Spleen (tissue), 11 donors: ENCODE measurements around the gene ETV6. TPM values are rescaled to one million over a fixed set of nuclear protein-coding genes. Genes with fewer than 3 reads are reported as not detected.
"Not testable (repeated sequence)": the region's sequence is repeated elsewhere in the genome, so short reads cannot be mapped to it uniquely, and the experiment has no call there.

Source experiments
- DNase-seq: peaks from one replicate; pipeline ENCODE4 v3.0.0-alpha.2; 2020
- H3K27ac ChIP-seq, 8 donors: fragments of 200-600 bp; sonication (generic) in 7 of 8; 1 replicate in 4 of 8; 2 replicates in 4 of 8; pipeline versions ENCODE4 v1.5.0 to v1.8.0; 2016 to 2021; ENCODE audit warnings: inconsistent platforms in 4 of 8, mild to moderate bottlenecking in 4 of 8, moderate library complexity in 1 of 8
- H3K27me3 ChIP-seq, 7 donors: fragments of 200-600 bp; sonication (generic) in 6 of 7; replicated peaks in 1 of 7; 1 replicate in 4 of 7; 2 replicates in 3 of 7; pipeline versions ENCODE4 v1.5.0 to v1.8.0; 2016 to 2021; ENCODE audit warnings: inconsistent platforms in 3 of 7, mild to moderate bottlenecking in 1 of 7
- H3K36me3 ChIP-seq, 6 donors: fragments of 200-600 bp; sonication (generic) in 5 of 6; 1 replicate in 4 of 6; 2 replicates in 2 of 6; pipeline versions ENCODE4 v1.5.0 to v1.8.0; 2016 to 2021; ENCODE audit warnings: inconsistent platforms in 2 of 6
- H3K4me1 ChIP-seq, 6 donors: fragments of 200-600 bp; sonication (generic) in 5 of 6; 1 replicate in 3 of 6; 2 replicates in 3 of 6; pipeline versions ENCODE4 v1.5.0 to v1.8.0; 2016 to 2021; ENCODE audit warnings: inconsistent platforms in 3 of 6
- H3K4me3 ChIP-seq, 8 donors: fragments of 200-600 bp; sonication (generic) in 7 of 8; 1 replicate in 4 of 8; 2 replicates in 4 of 8; pipeline versions ENCODE4 v1.5.0 to v1.8.0; 2016 to 2021; ENCODE audit warnings: inconsistent platforms in 4 of 8, mild to moderate bottlenecking in 4 of 8, moderate library complexity in 2 of 8
- H3K9me3 ChIP-seq, 8 donors: fragments of 200-600 bp; sonication (generic) in 7 of 8; 1 replicate in 4 of 8; 2 replicates in 4 of 8; pipeline versions ENCODE4 v1.5.0 to v1.8.0; 2016 to 2021; ENCODE audit warnings: inconsistent platforms in 4 of 8
- CTCF ChIP-seq, 11 experiments: fragments of 200-600 bp in 7 of 11; fragments of 450-650 bp in 4 of 11; sonication (generic) in 4 of 11; IDR thresholded peaks in 8 of 11; conservative IDR thresholded peaks in 3 of 11; 1 replicate in 7 of 11; 2 replicates in 4 of 11; pipeline versions ENCODE4 v1.4.0 to v1.8.0; 2016 to 2021; ENCODE audit warnings: antibody characterized with exemption in 11 of 11, inconsistent platforms in 4 of 11, mild to moderate bottlenecking in 1 of 11
- POLR2A ChIP-seq, 3 donors: fragments of 450-650 bp; IDR thresholded peaks; one replicate each; pipeline ENCODE4 v1.5.1; 2017; ENCODE audit warnings: antibody characterized with exemption in 3 of 3, mild to moderate bottlenecking in 1 of 3
- POLR2AphosphoS5 ChIP-seq, 3 donors: sonication (generic); formaldehyde crosslinking; IDR thresholded peaks; one replicate each; pipeline ENCODE4 v1.5.1; 2017; ENCODE audit warnings: antibody characterized with exemption in 3 of 3
- WGBS, 5 donors: extraction: QIAGEN DNeasy Blood & Tissue Kit in 3 of 5; methylation state at CpG; one replicate each; pipeline versions ENCODE4 v1.1.5 to v1.1.7; 2013 to 2018; 5-methylcytosine and 5-hydroxymethylcytosine counted together
- intact Hi-C: fragments of 100-400 bp; cut with DNase I; formaldehyde crosslinking; loops from one replicate; pipeline ENCODE4 v1.15.0; 2023; ENCODE audit warnings: low total_unique reads
- polyA plus RNA-seq, 3 donors: library from polyadenylated mRNA; stranded (reverse); fragments of 200-250 nt; gene quantifications; one replicate each; pipeline ENCODE4 v1.2.1, GENCODE V29; 2013
- total RNA-seq, 7 donors: library from RNA; depleted of rRNA in 3 of 7; stranded (reverse); fragments of >200 nt in 3 of 7; fragmentation: NEBNext Ultra II Directional in 4 of 7; extraction: Animal tissue kit (Norgen Biotek cat#: 25700) in 4 of 7; gene quantifications; one replicate each; pipeline versions ENCODE4 v1.1.0 to v1.2.1, GENCODE V29; 2016 to 2021
- donor health status: healthy with polysubstance abuse.
- donor health status: DM: no; HTN: no; CAD: no; lungs with moderate emphysema.
- donor health status: DM: no; HTN: no; CAD: no.
- donor health status: Bipolar disorder and iron deficiency.
- donor health status: healthy.
- donor health status: DM: no; HTN: no; CAD: no.
- donor health status: DM: yes; HTN: yes; CAD: no.

ETV6 gene
- total and polyA plus RNA-seq, 10 donors, result 7.2 to 116 (median 57.8) TPM

DNA sequence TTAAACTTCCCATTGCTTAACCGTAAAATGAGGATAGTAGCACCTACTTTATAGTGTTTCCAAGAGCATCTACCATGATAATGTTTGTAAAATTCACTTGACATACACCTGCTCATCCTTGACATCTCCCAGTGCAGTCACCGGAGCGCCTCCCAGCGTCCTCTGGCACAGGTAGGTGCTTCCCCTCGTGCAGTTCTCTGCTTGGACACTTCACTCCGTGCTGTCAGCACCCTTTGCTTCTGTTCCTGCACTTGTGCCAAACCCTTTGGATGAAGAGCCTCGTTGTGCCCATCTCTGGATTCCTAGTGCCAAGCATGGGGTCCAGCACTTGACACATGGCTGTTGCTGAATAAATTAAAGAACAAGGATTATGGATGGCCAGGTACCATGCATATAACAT, 28.3 kb downstream of the ETV6 start:
- peaks cover 0 to 4% (median 0%) of the 10 kb centered on the region in 8 donors for H3K9me3 ChIP-seq
- 88 to 91% (median 90%) methylated on average over 7 of the region's 7 CpGs for WGBS, 5 donors
- H3K4me1 ChIP-seq, result peaks cover 22 to 87% (median 62%) of the 10 kb centered on the region in 6 donors
- peak overlapping the region in 1 of 8 donors; percentile 16 for H3K27ac ChIP-seq
- no peak overlapping the region for H3K4me3 ChIP-seq
- TF ChIP-seq POLR2AphosphoS5 (IDR thresholded peaks at IDR 0.05), result peak in 1 of 3 donors; percentile 13
- no peak for TF ChIP-seq POLR2A (IDR thresholded peaks at IDR 0.05)
- DNase-seq, result no peak
- no peaks in the 10 kb centered on the region for H3K27me3 ChIP-seq
- H3K36me3 ChIP-seq, result peaks cover 0 to 12% (median 0%) of the 10 kb centered on the region in 6 donors
- intact Hi-C loops, result no loop called here

- peak overlapping the region in 1 of 8 donors; percentile 13 for H3K27ac ChIP-seq
- H3K27me3 ChIP-seq, result no peaks in the 10 kb centered on the region
- 77 to 89% (median 79%) methylated on average over 3 of the region's 3 CpGs for WGBS, 5 donors
- TF ChIP-seq CTCF (IDR thresholded peaks at IDR 0.05 in 8 of 11, conservative IDR thresholded peaks at IDR 0.05 in 3 of 11), result no peak
- TF ChIP-seq POLR2A (IDR thresholded peaks at IDR 0.05), result no peak
- no peak for TF ChIP-seq POLR2AphosphoS5 (IDR thresholded peaks at IDR 0.05)
- intact Hi-C loops, result no loop called here
- peaks cover 0 to 12% (median 0%) of the 10 kb centered on the region in 6 donors for H3K36me3 ChIP-seq
- no peak overlapping the region for H3K4me3 ChIP-seq
- peaks cover 18 to 86% (median 61%) of the 10 kb centered on the region in 6 donors for H3K4me1 ChIP-seq
- H3K9me3 ChIP-seq, result peaks cover 0 to 4% (median 0%) of the 10 kb centered on the region in 8 donors
- no peak for DNase-seq
These were observed 29.3 kb downstream of the ETV6 start for GRCh38 chr12:11678781-11679180.

GRCh38 chr12:11681207-11681606, 31.7 kb downstream of the ETV6 start:
- H3K4me3 ChIP-seq, result no peak overlapping the region
- H3K36me3 ChIP-seq, result peaks cover 0 to 12% (median 0%) of the 10 kb centered on the region in 6 donors
- no peak overlapping the region for H3K27ac ChIP-seq
- DNase-seq, result no peak
- peaks cover 0 to 4% (median 0%) of the 10 kb centered on the region in 8 donors for H3K9me3 ChIP-seq
- 59 to 80% (median 69%) methylated on average over 2 of the region's 2 CpGs for WGBS, 5 donors
- intact Hi-C loops, result no loop called here
- no peaks in the 10 kb centered on the region for H3K27me3 ChIP-seq
- peaks cover 14 to 86% (median 62%) of the 10 kb centered on the region in 6 donors for H3K4me1 ChIP-seq
- TF ChIP-seq POLR2AphosphoS5 (IDR thresholded peaks at IDR 0.05) (no peak), POLR2A (IDR thresholded peaks at IDR 0.05) (no peak), CTCF (IDR thresholded peaks at IDR 0.05 in 8 of 11, conservative IDR thresholded peaks at IDR 0.05 in 3 of 11) (no peak)

- H3K36me3 ChIP-seq, result peaks cover 0 to 12% (median 0%) of the 10 kb centered on the region in 6 donors
- H3K4me3 ChIP-seq, H3K27ac ChIP-seq, H3K9me3 ChIP-seq, H3K27me3 ChIP-seq, intact Hi-C loops, DNase-seq: not testable (repeated sequence)
- WGBS, 5 donors, result 93 to 96% (median 95%) methylated on average over 3 of the region's 3 CpGs
- H3K4me1 ChIP-seq, result peaks cover 19 to 86% (median 62%) of the 10 kb centered on the region in 6 donors
These were observed 32.2 kb downstream of the ETV6 start for GRCh38 chr12:11681695-11682094.

- Histone ChIP-seq H3K27ac (peak overlapping the region in 2 of 8 donors; percentile 29 to 57), H3K36me3 (no peaks in the 10 kb centered on the region), H3K27me3 (no peaks in the 10 kb centered on the region), H3K9me3 (peaks cover 0 to 4% (median 0%) of the 10 kb centered on the region in 8 donors), H3K4me1 (peaks cover 21 to 87% (median 69%) of the 10 kb centered on the region in 6 donors), H3K4me3 (no peak overlapping the region)
- WGBS, 5 donors, result 46 to 63% (median 53%) methylated on average over 3 of the region's 3 CpGs
- DNase-seq, result no peak
- intact Hi-C loops, result no loop called here
- no peak for TF ChIP-seq POLR2AphosphoS5 (IDR thresholded peaks at IDR 0.05)
- TF ChIP-seq POLR2A (IDR thresholded peaks at IDR 0.05), result no peak
- TF ChIP-seq CTCF (IDR thresholded peaks at IDR 0.05 in 8 of 11, conservative IDR thresholded peaks at IDR 0.05 in 3 of 11), result no peak
These were observed 34.9 kb downstream of the ETV6 start for GRCh38 chr12:11684393-11684792.
